Embryonic facial prominence (tissue), 1 donor: ENCODE measurements around the gene PCP2.

Experiments used
- DNase-seq: peaks from one replicate; pipeline ENCODE4 v3.0.0-alpha.2; 2016; ENCODE audit errors: extremely low spot score

PCP2 gene

GRCh38 chr19:7618771-7619510, 14.6 kb downstream of the PCP2 start:
- DNase-seq: no peak

- DNase-seq: no peak
Observed at GRCh38 chr19:7618348-7618747, 15.2 kb downstream of the PCP2 start.

GRCh38 chr19:7617735-7618134, 15.8 kb downstream of the PCP2 start:
- no peak for DNase-seq

GRCh38 chr19:7617172-7617571, 16.3 kb downstream of the PCP2 start:
- no peak for DNase-seq

- no peak for DNase-seq
Observed at GRCh38 chr19:7614859-7615741, 18.4 kb downstream of the PCP2 start.

- DNase-seq: no peak
Observed at GRCh38 chr19:7612282-7613274, 20.9 kb downstream of the PCP2 start.

GRCh38 chr19:7611541-7612279, 21.8 kb downstream of the PCP2 start:
- no peak for DNase-seq

GRCh38 chr19:7610491-7611240, 22.9 kb downstream of the PCP2 start:
- no peak for DNase-seq

GRCh38 chr19:7607874-7608560, 25.5 kb downstream of the PCP2 start:
- no peak for DNase-seq

- no peak for DNase-seq
Observed at GRCh38 chr19:7607212-7607873, 26.2 kb downstream of the PCP2 start.

GRCh38 chr19:7606289-7606688, 27.2 kb downstream of the PCP2 start:
- DNase-seq: no peak

GRCh38 chr19:7605490-7606222, 27.9 kb downstream of the PCP2 start:
- DNase-seq: no peak

GRCh38 chr19:7603919-7604318, 29.6 kb downstream of the PCP2 start:
- no peak for DNase-seq

GRCh38 chr19:7602935-7603497, 30.5 kb downstream of the PCP2 start:
- no peak for DNase-seq

GRCh38 chr19:7602240-7602934, 31.1 kb downstream of the PCP2 start:
- no peak for DNase-seq

GRCh38 chr19:7600721-7601120, 32.8 kb downstream of the PCP2 start:
- no peak for DNase-seq

GRCh38 chr19:7598180-7598579, 35.3 kb downstream of the PCP2 start:
- no peak for DNase-seq

GRCh38 chr19:7597689-7598088, 35.8 kb downstream of the PCP2 start:
- DNase-seq: no peak
